Hematopoietic multipotent progenitor cell treated with erythropoietin and hydrocortisone succinate and interleukin-3 and kit ligand, for 17 days (in vitro differentiated cells): ENCODE measurements around the gene PDGFA.

Experiments
- DNase-seq: peaks from one replicate; pipeline ENCODE4 v3.0.0-alpha.2; 2015; ENCODE audit warnings: low spot score

Gene PDGFA

DNA sequence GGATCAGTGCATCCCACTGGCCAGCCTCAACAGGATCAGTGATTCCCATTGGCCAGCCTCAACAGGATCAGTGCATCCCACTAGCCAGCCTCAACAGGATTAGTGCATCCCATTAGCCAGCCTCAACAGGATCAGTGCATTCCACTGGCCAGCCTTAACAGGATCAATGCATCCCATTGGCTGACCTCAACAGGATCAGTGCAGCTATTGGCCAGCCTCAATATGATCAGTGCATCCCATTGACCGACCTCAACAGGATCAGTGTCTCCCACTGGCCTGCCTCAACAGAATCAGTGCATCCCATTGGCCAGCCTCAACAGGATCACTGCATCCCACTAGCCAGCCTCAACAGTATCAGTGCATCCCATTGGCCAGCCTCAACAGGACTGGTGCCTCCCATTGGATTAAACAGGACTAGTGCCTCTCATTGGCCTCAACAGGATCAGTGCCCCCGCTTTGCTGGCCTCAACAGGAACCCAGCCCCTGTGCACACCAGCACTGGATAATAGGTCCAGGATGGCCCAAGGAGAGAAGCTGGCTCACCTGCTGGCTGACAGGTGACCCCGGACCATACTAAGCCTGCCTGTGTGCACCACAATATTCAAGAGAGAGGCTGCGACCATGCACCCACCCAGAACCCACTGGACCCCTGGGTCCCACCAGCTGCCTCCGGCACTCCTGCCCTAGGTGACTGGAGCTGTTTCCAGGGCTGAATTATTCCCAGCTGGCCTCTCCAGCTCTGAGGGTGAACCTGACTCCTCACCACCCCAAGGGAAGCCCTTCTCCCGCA lies 59.9 kb downstream of the PDGFA start:
- no peak for DNase-seq

DNA sequence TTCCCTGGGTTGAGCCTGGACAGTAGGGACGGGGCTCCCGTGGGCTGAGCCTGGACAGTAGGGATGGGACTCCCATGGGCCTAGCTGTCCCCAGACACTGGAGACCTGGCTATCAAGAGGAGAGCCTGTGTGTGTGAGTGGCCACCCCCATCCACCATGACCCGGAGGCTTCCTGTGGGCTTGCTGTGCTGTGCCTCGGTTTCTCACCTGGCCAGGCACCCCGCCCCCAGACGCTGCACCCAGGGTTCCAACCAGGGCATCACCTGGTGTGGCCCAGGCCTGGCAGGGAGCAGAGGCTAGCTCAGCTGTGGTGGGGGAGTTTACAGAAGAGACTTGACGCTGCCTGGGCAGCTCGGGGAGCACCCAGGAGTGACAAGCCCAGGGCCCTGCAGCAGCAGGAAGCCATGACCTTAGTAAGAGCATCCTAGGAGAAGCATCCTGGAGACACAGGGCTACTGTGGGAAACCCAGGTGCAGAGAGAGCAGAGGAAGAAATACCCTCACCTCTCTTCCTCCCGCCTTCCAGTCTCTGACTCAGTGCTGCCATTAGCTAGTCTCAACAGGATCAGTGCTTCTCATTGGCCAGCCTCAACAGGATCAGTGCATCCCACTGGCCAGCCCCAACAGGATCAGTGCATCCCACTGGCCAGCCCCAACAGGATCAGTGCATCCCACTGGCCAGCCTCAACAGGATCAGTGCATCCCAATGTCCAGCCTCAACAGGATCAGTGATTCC lies 61.0 kb downstream of the PDGFA start:
- no peak for DNase-seq

DNA sequence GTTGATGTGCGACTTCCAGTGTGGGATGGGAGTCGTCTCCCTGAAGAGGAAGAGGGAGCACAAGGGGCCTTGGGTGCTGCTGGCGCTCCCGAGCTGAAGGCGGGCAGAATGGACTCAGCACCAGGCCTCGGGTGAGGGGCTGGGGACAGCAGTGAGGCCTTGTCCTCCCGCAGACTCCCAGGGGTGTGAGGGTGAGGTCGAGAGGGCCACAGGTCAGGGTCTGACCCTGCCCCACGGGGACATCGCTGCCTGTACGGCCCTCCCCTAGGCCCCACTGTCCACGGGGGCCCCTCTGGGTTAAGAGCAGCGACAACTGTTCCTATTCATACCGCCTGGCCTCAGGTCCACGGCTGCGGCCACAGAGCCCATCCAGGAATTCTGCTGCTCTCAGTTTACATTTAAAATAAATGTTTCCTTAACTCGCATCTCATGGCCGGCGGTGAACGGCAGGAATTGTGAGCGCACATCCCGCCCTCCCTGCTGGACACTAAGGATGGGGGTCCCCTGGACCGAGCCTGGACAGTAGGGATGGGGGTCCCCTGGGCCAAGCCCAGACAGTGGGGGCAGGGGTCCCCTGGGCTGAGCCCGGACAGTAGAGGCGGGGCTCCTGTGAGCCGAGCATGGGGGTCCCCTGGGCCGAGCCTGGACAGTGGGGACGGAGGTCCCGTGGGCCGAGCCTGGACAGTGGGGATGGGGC lies 61.7 kb downstream of the PDGFA start:
- no peak for DNase-seq

DNA sequence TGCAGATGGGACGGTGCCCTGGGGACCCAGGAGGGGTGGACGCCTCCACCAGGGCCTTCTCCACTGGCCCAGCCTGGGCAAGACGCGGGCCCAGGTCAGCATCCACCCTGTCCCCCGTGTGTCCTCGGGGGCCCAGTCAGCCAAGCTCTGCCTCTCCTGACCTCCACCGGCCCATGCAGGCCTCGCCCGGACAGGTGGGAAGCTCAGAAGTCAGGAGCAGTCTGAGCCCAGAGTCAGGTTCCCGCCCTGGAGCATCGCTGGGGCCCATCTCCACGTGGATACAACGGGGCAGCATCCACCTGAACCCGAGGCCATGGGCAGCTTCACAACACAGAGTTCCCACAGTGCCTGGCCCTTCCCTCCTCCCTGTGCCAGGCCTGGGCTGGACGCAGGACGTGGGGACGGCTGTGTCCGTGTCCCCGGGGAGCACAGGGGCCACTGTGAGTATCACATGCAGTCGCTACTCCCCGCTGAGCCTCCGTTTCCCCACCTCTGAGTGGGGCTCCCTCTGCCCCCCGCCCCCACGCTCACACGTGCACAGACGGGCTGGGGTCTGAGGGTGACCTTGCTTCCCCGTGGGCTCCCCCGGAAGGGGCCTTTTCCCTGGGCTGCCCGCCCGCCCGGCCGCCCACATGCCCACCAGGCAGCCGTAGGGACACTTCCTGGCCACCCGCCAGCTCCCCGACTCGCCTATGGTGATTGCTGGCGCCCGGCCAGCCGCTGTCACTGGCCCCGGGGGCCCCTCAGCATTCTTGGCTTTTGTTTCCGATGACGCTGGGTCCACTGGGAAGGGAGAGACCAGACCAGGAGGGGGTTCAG lies 64.3 kb downstream of the PDGFA start:
- no peak for DNase-seq

DNA sequence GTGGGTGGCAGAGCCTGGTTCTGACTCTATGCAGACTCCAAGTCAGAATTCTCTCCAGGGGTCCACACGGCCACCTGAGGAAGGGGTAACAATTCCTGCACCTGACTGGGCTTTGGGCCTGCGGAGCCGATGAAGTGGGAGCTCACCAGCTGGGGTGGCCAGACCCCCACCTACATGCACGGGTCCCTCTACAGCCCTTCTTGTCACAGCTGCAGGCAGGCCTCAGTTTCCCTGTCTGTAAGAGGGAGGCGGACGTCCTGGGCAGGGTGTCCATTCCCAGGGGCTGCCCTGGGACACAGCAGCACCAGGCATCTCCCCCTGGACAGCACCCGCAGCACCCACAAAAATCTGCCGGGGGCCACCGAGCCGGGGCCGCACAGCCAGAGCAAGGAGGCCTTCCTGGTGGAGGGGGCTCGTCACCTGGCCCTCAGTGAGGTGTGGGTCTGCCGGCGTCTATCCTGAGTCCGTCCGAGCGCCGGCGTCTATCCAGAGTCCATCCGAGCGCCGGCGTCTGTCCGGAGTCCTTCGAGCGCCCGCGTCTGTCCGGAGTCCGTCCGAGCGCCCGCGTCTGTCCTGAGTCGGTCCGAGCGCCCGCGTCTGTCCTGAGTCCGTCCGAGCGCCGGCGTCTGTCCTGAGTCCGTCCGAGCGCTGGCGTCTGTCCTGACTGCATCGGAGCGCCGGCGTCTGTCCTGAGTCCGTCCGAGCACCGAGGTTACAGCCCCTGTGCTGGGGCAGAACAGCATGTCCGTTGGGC lies 65.1 kb downstream of the PDGFA start:
- DNase-seq, result no peak

DNA sequence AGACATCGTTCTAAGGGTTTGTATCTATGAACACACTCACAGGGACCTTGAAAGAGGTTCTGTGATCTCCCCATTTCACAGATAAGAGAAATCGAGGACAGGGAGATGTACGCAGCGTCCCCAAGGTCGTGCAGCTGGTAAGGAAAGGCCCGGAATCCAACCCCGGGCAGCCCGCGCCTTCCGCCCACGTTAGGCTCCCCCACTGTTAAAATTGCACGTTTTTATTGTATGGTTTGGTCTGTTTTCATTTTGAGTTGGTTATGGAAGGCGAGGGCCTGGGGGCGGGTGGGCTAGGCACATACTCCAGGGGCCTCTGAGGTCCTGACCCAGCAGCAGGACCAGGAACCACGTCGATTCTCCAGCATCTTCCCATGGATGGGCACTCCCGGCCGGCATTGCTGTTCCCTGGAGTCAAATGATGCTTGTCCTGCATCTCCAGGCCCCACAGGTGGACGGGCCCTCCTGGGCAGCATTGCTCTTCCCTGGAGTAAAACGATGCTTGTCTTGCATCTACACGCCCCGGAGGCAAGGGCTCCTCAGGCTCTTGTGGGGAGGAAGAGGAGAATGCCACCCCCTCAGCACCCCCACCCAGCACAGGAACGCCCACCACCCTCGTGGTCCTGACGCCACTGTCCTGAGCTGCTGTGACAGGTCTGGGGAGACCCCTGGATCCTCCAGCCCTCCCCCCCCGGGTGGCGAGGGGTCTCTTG lies 65.9 kb downstream of the PDGFA start:
- DNase-seq, result no peak

DNA sequence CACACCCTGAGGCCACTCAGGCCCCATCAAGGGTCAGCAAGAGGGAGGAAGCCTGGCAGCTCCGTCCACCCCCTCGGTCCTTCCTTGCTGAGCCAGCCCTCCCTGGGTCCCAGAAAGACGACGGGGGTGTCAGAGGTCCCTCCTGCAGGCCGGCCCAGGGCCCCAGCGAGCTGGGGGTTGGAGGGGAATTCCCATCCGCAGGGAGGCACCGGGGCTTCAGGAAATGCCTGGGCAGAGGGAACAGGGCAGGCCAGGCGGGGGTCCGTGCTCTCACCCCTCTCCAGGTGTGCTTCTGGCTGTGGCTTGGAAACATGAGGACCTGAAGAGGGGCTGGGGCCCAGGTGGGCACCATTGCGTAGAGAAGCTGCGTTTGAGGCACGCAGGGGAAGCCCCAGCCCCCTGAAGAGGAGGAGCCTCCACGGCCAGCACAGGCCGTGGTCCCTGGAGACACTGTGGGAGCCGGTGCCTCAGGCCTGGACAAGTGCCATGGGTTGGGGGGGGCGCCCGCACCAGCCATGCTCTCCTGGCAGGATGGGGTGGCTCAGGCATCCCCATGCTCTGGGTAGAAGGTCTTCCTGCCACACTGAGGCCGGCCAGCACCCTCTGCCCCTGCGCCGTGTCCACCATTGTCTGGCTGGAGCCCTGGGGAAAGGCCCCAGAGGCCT lies 66.7 kb downstream of the PDGFA start:
- no peak for DNase-seq

DNA sequence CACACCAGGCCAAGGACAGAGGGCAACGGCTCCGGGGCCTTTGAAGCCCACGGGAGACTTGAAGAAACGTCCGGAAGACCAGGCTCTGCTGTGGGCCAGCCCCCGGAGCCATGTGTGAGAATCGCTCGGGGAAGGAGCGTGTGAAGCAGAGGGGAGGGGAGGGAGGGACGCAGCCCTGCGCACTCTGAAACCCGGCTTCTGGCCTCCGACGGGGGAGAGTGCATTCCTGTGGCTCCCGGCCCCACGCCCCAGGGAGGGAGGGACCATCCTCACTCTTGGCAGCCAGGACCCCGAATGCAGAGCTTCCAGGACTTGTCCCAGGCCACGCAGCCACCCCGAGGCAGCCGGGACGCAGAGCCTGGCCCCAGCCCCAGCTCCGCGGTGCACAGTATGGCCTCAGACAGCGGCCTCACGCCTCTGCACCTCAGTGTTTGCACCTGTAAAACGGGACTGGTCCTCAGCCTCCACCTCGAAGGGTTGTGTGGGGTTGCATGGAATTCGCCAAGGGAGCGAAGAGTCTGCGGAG lies 67.4 kb downstream of the PDGFA start:
- DNase-seq, result no peak

DNA sequence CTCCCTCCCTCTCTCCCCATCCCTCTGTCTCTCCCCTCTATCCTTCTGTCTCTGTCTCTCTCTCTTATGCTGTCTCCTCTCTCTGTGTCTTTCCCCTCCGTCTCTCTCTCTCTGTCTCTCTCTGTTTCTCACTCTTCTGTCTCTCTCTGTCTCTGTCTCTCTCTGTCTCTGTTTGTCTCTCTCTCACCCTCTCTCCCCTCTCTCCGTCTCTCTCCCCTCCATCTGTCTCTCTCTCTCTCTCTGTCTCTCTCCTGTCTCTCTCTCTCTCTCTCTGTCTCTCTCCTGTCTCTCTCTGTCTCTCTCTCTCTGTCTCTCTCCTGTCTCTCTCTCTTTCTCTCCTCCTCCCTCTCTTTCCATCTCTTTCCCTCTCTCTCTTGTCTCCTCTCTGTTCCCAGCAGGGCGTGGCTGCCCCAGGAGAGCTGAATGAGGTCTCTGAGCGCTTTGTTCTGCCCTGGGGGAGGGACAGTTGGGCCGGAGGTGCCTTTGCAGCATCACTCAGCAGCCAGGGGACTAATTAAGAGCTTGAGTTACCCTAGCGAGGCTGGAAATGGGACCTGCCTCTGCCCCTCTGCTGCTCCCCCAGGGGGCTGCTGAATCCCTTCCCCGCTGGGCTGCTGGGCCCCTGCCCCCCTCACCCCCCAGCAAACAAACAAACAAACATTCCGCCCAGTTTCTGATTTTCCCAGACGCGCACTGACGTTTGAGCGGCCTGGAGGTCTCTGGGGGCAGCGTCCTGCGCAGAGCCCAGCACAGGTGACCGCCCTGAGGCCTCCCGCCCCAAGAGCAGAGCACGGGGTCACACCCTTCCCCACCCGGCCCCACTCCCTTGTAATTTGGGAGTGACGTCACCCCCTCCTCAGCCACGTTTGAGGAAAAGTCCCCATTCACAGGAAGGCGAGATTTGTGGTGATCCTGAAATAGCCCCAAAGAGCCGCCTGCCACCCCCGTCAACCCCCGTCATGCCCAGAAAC lies 68.1 kb downstream of the PDGFA start:
- no peak for DNase-seq

DNA sequence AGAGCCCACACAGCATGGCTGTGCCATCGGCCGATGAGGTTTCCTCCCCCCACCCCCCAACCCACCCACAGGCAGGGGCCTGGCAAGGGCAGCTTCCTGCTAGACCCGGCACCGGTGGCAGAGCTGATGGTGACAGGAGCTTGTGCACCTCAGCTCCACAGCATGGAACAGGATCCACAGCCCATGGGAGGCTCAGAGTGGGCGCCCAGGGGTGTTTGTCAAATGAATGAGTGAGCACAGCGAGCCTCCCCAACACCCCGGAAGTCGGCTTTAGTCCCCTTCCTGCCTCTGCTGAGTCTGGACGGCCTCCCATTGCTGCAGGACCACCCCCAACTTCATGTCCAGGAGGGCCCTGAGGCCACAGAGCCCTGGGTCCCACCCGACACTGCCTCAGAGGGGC lies 68.9 kb downstream of the PDGFA start:
- DNase-seq, result no peak

DNA sequence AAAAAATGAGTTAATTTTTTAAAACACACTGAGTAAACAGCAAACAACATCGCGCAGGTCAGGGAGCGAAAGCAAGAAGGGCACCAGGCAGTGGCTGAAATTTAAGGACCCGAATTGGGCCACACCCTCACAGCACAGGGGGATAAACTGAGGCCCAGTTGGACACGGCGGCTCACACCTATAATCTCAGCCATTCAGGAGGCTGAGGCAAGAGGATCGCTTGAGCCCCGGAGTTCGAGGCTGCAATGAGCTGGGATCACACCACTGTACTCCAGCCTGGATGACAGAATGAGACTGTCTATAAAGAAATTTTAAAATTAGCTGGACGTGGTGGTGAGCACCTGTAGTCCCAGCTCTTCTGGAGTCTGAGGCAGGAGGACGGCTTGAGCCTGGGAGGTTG lies 69.6 kb downstream of the PDGFA start:
- DNase-seq, result no peak

DNA sequence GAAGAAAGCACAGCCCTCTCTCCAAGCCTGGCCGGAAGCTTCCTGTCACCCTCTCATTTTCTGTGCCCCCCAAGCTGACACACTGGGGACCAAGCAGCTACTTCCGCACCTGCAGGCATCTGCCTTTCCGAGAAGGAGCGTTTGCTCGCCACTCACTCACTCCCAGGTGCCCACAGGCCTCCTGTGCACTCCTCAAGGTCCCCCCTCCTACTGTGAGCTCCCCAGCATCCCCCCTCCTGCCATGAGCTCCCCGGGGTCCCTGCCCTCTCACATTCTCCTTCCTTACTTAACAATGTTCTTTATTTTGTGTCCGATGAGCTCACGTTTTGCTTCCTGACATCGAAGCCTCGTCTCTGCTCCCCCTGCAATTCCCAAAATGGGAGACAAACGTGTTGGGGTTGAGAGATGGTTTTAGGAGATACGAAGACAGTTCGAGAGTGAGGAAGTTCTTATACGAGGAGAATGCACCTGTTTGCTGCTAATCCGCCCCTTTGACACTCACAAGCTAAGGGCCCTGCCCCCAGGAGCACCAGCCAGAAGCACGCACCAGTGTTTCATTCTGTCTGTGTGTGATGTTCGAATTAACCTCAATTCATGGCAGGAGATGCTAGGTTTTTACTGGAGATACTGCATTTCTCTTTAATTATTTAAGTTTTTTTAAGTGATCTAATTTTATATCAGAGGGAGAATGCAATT lies 70.2 kb downstream of the PDGFA start:
- DNase-seq, result no peak

DNA sequence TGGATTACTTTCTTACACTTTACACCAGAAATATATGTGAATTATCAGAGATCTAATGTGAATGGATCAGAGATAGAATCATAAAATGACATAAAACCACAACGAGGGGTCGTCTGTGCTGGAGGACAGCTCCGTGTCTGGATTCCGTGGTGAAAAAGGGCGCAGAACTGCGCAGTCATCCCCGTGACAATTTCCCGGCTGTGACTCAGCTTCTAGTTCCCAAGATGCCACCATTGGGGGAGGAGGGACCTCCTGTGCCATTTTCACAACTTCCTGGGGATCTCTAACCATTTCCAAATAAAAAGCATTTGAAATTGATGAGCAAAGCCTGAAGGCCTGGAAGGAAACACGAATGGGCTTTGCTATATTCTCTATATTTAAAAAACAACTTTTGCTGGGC lies 72.1 kb downstream of the PDGFA start:
- no peak for DNase-seq
